Measurements from ENCODE around the gene TUBG2. TPM values are rescaled to one million over a fixed set of nuclear protein-coding genes. Genes with fewer than 3 reads are reported as not detected.
"Not testable (repeated sequence)": the region's sequence is repeated elsewhere in the genome, so short reads cannot be mapped to it uniquely, and the experiment has no call there.

The TUBG2 gene
- 3.5 and 4.8 TPM in 2 replicates for total RNA-seq

DNA sequence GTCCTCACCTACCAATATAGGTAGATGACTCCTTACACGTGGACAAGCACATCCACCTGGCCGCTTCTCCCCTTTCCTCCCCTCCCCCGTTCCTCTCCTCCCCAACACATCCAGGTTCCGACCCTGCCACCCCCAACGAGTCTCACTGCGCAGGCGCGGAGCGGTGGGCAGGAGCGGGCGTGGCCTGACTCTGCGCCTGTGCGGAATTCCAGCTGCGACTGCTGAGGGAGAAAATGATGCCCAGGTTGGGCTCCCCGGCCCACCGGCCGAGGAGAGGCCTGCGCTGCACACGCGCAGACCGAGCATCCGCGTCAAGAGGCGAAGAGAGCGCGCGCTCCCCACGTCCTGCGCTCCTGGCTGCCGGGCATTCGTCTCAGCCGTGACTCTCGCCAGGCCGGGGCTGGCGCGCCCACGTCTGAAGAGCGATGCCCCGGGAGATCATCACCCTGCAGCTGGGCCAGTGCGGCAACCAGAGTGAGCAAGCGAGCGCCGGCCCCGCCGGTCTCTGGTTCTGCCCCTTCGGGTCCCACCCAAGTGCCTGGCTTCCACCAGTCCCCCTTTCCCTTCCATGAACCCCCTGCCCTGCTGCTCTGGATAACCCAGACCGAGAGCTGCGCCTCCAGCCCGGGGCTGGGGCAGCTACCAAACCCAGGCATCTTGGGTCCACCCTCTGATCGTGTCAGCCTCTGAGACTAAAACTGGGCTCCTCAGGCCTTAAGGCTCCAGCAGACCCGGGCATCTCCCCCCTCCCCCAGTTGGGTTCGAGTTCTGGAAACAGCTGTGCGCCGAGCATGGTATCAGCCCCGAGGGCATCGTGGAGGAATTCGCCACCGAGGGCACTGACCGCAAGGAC, at the start of gene TUBG2:
TSS of gene TUBG2 (plus strand) at position 206 of the 853 bp plus-strand sequence. CDS start at position 426, 220 bp downstream.
- DNase-seq (ENCODE audit: low read depth in 2 of 2), result peak; percentile 83 to 93

- DNase-seq (ENCODE audit: low read depth in 2 of 2), result peak in 1 of 2 donors; percentile 14
Observed at GRCh38 chr17:42609814-42610801, 49.0 kb upstream of the TUBG2 start.

DNA sequence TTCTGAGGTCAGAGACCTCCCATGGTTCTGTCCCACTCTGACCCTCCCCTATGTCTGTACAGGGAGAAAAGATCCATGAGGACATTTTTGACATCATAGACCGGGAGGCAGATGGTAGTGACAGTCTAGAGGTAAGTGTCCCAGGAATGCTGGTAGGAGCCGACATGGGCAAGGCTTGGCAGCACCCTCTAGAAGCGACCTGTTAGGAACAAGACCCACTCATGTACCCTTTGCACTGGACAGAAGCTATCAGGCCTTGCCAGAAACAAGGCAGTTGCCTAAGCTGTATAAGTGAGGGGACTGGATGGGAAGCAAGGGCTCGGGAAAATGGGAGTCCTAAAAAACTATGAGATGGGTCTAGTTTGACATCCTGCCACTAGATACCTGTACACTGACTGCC, 47.1 kb upstream of the TUBG2 start:
- no peak for DNase-seq (ENCODE audit: low read depth in 2 of 2)

GRCh38 chr17:42613699-42614295, 45.3 kb upstream of the TUBG2 start:
- no peak for DNase-seq (ENCODE audit: low read depth in 2 of 2)

GRCh38 chr17:42617956-42618431, 41.1 kb upstream of the TUBG2 start:
- no peak for DNase-seq (ENCODE audit: low read depth in 2 of 2)

GRCh38 chr17:42618442-42619150, 40.5 kb upstream of the TUBG2 start:
- peak in 1 of 2 donors; percentile 16 for DNase-seq (ENCODE audit: low read depth in 2 of 2)

- DNase-seq (ENCODE audit: low read depth in 2 of 2), result not testable (repeated sequence)
Observed at GRCh38 chr17:42621987-42622386, 37.1 kb upstream of the TUBG2 start.

GRCh38 chr17:42623271-42623670, 35.8 kb upstream of the TUBG2 start:
- DNase-seq (ENCODE audit: low read depth in 2 of 2), result no peak

DNA sequence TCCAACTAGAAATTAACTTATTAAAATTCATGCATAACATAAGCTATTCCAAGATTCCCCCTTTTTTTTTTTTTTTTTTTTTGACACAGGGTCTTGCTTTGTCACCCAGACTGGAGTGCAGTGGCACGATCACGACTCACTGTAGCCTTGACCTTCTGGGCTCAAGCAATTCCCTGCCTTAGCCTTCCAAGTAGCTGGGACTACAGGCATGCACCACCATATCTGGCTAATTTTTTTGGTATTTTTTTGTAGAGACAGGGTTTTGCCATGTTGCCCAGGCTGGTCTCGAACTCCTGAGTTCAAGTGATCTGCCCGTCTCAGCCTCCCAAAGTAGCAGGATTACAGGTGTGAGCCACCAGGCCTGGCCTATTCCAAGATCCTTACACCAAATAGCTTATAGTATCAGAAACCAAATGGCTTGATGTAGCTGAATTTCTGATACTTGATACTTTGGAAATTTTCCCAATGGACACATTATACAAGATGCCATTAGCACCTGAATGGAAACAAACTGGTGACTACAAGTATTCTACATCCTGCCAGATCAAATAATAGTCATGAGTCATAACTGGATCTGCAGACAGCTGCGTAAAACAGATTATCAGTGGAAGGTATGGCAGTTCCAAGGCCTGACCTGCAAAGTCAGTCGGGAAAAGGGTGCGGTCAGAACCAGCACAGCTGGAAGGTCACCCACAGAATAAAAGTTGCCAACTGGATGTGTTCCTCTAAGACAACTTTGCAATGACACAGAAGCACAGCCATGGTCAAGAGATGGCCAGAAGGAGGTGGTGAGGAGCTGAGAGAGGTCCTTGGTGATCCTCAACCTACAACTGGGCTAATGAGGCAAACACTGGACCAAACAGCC, 35.1 kb upstream of the TUBG2 start:
- peak; percentile 61 to 67 for DNase-seq (ENCODE audit: low read depth in 2 of 2)

DNA sequence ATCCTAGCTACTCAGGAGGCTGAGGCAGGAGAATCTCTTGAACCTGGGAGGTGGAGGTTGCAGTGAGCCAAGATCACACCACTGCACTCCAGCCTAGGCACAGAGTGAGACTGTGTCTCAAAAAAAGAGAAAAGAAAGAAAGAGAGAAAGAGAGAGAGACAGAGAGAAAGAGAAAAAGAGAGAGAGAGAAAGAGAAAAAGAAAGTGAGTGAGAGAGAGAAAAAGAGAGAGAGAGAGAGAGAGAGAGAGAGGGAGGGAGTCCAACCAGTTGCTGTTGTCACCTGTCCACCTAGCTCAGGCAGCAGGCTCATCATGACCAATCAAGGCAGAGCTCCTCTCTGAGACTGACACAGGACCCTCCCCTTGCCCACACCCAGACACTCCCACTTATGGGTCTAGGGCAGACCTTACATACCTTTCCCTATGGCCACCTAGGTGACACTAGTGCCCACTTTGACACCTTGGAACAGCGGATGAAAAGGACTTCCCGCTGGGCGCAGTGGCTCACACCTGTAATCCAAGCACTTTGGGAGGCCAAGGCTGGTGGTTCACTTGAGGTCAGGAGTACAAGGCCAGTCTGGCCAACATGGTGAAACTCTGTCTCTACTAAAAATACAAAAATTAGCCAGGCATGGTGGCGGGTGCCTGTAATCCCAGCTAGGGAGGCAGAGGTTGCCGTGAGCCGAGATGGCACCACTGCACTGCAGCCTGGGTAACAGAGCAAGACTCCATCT, 31.9 kb upstream of the TUBG2 start:
- not testable (repeated sequence) for DNase-seq (ENCODE audit: low read depth in 2 of 2)

- no peak for DNase-seq (ENCODE audit: low read depth in 2 of 2)
Observed at GRCh38 chr17:42629411-42630009, 29.6 kb upstream of the TUBG2 start.

DNA sequence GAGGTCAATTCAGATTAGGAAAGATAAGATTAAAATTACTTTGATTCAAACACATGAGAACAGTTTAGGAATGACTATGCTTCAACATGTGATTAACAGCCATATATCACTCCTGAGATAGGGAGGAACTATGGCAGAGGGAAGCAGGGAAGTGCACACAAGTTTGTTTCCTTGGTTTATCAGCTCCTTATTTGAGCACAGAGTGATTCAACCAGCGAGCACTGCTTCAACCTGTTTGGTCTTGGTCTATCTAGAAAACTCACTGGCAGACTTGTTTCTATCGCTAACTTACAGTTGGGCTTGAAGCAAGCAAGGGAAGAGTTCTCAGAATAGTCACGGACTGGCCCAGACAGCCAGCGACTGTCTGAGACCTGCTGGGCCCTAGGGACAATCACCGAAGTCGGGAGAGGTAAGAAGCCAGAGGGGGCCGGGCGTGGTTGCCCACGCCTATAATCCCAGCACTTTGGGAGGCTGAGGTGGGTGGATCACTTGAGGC, 26.1 kb upstream of the TUBG2 start:
- no peak for DNase-seq (ENCODE audit: low read depth in 2 of 2)

GRCh38 chr17:42639525-42640113, 19.5 kb upstream of the TUBG2 start:
- no peak for DNase-seq (ENCODE audit: low read depth in 2 of 2)

GRCh38 chr17:42640121-42640520, 19.0 kb upstream of the TUBG2 start:
- DNase-seq (ENCODE audit: low read depth in 2 of 2), result no peak

DNA sequence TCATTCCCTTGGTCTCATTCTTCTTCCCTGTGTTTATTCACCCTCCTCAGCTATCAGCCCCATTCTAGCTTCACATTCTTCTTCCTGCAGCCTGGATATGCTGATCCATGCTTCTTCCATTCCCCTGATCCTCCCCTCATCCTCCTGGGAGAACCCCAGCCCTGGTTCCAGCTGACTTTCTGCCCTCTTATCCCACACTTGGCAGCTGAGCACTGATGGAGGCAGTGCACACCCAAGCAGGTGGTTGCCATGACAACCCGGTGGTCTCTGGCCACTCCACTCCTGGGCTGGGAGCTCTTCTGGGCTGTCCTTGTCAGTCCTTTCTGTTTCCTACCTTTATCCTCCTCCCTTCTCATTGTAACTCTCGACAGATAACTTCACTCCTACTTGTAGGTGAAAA, 16.7 kb upstream of the TUBG2 start:
- DNase-seq (ENCODE audit: low read depth in 2 of 2), result no peak

DNA sequence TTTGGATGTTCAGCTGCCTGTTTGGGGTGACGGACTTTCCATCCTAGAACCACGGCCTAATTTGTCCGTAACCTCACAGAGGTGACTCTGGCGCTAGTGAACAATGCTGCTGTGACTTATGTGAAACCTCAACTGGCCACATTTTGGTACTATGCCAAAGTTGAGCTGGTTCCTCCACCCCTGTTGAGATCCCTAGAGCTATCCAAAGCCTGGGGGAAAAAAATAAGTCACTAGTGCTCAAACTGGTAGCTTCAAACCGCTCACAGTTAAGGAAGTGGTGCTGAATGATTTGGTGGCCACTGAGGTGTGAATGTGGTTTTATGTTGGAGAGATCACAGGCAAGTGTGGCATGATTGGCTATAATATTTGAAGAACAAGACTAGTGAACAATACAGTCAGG, 11.3 kb upstream of the TUBG2 start:
- no peak for DNase-seq (ENCODE audit: low read depth in 2 of 2)

DNA sequence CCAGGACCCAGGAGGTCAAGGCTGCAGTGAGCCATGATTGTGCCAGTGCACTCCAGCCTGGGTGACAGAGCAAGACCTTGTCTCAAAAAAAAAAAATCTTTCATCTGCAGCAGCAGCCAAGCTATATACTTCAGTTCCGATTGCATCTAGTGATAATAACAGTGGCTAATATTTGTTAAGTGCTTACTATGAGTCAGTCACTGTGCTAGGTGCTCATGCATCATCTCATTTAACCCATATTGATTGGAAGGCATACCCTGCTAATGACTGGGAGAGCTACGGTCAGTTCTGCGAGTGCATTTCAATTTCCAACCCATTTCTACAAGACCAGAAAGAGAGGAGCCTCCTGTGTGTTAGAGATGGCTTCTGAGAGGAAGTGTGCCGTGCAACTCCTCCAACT, 7.7 kb upstream of the TUBG2 start:
- no peak for DNase-seq (ENCODE audit: low read depth in 2 of 2)

Measured in lung microvascular endothelial cell (primary cell).